ACC112 (cell line): Measurements from ENCODE around the gene CNTN4.

Source experiments
- H2AFZ ChIP-seq: fragments of 200-600 bp; sonication (generic); one replicate; pipeline ENCODE4 v1.6.0; 2017; ENCODE audit warnings: antibody characterized with exemption, low read length; ENCODE audit not compliant: unreplicated experiment
- H3K27ac ChIP-seq: fragments of 200-600 bp; sonication (generic); 2 replicates; pipeline ENCODE4 v1.5.1; 2014; ENCODE audit warnings: low read depth, mild to moderate bottlenecking, antibody characterized with exemption, low read length, moderate library complexity
- H3K27me3 ChIP-seq: fragments of 200-600 bp; sonication (generic); 2 replicates; pipeline ENCODE4 v1.6.1; 2014; ENCODE audit warnings: mild to moderate bottlenecking, antibody characterized with exemption, low read length, moderate library complexity, mixed read lengths; ENCODE audit not compliant: insufficient read depth
- H3K36me3 ChIP-seq: fragments of 200-600 bp; sonication (generic); 2 replicates; pipeline ENCODE4 v1.6.1; 2016; ENCODE audit warnings: mild to moderate bottlenecking, antibody characterized with exemption, low read length, moderate library complexity, mixed read lengths; ENCODE audit not compliant: insufficient read depth
- H3K4me1 ChIP-seq: fragments of 200-600 bp; sonication (generic); one replicate; pipeline ENCODE4 v1.6.1; 2016; ENCODE audit warnings: low read length, mixed read lengths; ENCODE audit not compliant: insufficient read depth, unreplicated experiment, control insufficient read depth
- H3K4me3 ChIP-seq: fragments of 200-600 bp; sonication (generic); 2 replicates; pipeline ENCODE4 v1.5.1; 2014; ENCODE audit warnings: mild to moderate bottlenecking, low read depth, low read length
- H3K79me2 ChIP-seq: fragments of 200-600 bp; sonication (generic); one replicate; pipeline ENCODE4 v1.6.0; 2016; ENCODE audit warnings: low read length; ENCODE audit not compliant: control insufficient read depth, unreplicated experiment, insufficient read depth

The CNTN4 gene

GRCh38 chr3:2097641-2098191 lies 950 bp upstream of the CNTN4 start:
- Histone ChIP-seq H3K4me3 (no peak overlapping the region), H3K27ac (no peak overlapping the region), H3K4me1 (no peaks in the 10 kb centered on the region)

GRCh38 chr3:2099028-2099671 lies 484 bp downstream of the CNTN4 start:
- Histone ChIP-seq H2AFZ (no peak overlapping the region), H3K27ac (no peak overlapping the region), H3K27me3 (peaks cover 41% of the 10 kb centered on the region), H3K4me3 (no peak overlapping the region), H3K36me3 (no peaks in the 10 kb centered on the region), H3K79me2 (no peaks in the 10 kb centered on the region), H3K4me1 (no peaks in the 10 kb centered on the region)

More at GRCh38 chr3:2097641-2098191, 950 bp upstream of the CNTN4 start:
- no peak overlapping the region for H2AFZ ChIP-seq
- no peaks in the 10 kb centered on the region for H3K79me2 ChIP-seq
- peaks cover 41% of the 10 kb centered on the region for H3K27me3 ChIP-seq
- H3K36me3 ChIP-seq: no peaks in the 10 kb centered on the region

- no peak overlapping the region for H3K27ac ChIP-seq
- H3K4me1 ChIP-seq: no peaks in the 10 kb centered on the region
- H2AFZ ChIP-seq: no peak overlapping the region
- H3K79me2 ChIP-seq: no peaks in the 10 kb centered on the region
- no peaks in the 10 kb centered on the region for H3K36me3 ChIP-seq
- no peak overlapping the region for H3K4me3 ChIP-seq
- H3K27me3 ChIP-seq: peaks cover 41% of the 10 kb centered on the region
Measured at GRCh38 chr3:2099779-2100191, 1.1 kb downstream of the CNTN4 start.

GRCh38 chr3:2106438-2106837 lies 7.8 kb downstream of the CNTN4 start:
- Histone ChIP-seq H3K79me2 (no peaks in the 10 kb centered on the region), H3K4me3 (no peak overlapping the region), H3K36me3 (no peaks in the 10 kb centered on the region), H3K4me1 (no peaks in the 10 kb centered on the region), H3K27me3 (0 out of 2 replicates have a peak, but pooled peaks cover 3% of the 10 kb centered on the region), H3K27ac (no peak overlapping the region), H2AFZ (no peak overlapping the region)

GRCh38 chr3:2110597-2111117 lies 12.0 kb downstream of the CNTN4 start:
- Histone ChIP-seq H3K4me3 (no peak overlapping the region), H3K36me3 (no peaks in the 10 kb centered on the region), H3K4me1 (no peaks in the 10 kb centered on the region), H3K79me2 (no peaks in the 10 kb centered on the region), H2AFZ (no peak overlapping the region), H3K27me3 (no peaks in the 10 kb centered on the region), H3K27ac (no peak overlapping the region)

- no peaks in the 10 kb centered on the region for H3K79me2 ChIP-seq
- no peaks in the 10 kb centered on the region for H3K4me1 ChIP-seq
- H2AFZ ChIP-seq: no peak overlapping the region
- H3K36me3 ChIP-seq: no peaks in the 10 kb centered on the region
- no peaks in the 10 kb centered on the region for H3K27me3 ChIP-seq
- no peak overlapping the region for H3K4me3 ChIP-seq
- H3K27ac ChIP-seq: no peak overlapping the region
Measured at GRCh38 chr3:2114617-2115275, 16.1 kb downstream of the CNTN4 start.

GRCh38 chr3:2130726-2131125 lies 32.1 kb downstream of the CNTN4 start:
- H3K27ac ChIP-seq: no peak overlapping the region
- no peaks in the 10 kb centered on the region for H3K4me1 ChIP-seq
- H2AFZ ChIP-seq: no peak overlapping the region
- no peaks in the 10 kb centered on the region for H3K79me2 ChIP-seq
- H3K4me3 ChIP-seq: no peak overlapping the region
- no peaks in the 10 kb centered on the region for H3K27me3 ChIP-seq
- no peaks in the 10 kb centered on the region for H3K36me3 ChIP-seq

- H3K4me1 ChIP-seq: no peaks in the 10 kb centered on the region
- no peaks in the 10 kb centered on the region for H3K79me2 ChIP-seq
- H3K36me3 ChIP-seq: no peaks in the 10 kb centered on the region
- no peak overlapping the region for H3K27ac ChIP-seq
- no peak overlapping the region for H3K4me3 ChIP-seq
- H2AFZ ChIP-seq: no peak overlapping the region
- H3K27me3 ChIP-seq: no peaks in the 10 kb centered on the region
Measured at GRCh38 chr3:2133146-2133545, 34.5 kb downstream of the CNTN4 start.

GRCh38 chr3:2137651-2138050 lies 39.0 kb downstream of the CNTN4 start:
- no peak overlapping the region for H3K27ac ChIP-seq
- no peak overlapping the region for H2AFZ ChIP-seq
- H3K79me2 ChIP-seq: no peaks in the 10 kb centered on the region
- no peaks in the 10 kb centered on the region for H3K4me1 ChIP-seq
- H3K36me3 ChIP-seq: no peaks in the 10 kb centered on the region
- H3K4me3 ChIP-seq: no peak overlapping the region
- H3K27me3 ChIP-seq: no peaks in the 10 kb centered on the region

GRCh38 chr3:2141482-2141881 lies 42.8 kb downstream of the CNTN4 start:
- Histone ChIP-seq H3K4me3 (no peak overlapping the region), H3K36me3 (no peaks in the 10 kb centered on the region), H3K27ac (no peak overlapping the region), H3K27me3 (no peaks in the 10 kb centered on the region), H2AFZ (no peak overlapping the region), H3K79me2 (no peaks in the 10 kb centered on the region), H3K4me1 (no peaks in the 10 kb centered on the region)
